Dendritic cell treated with granulocyte-macrophage colony-stimulating factor and Interleukin-4, amounts not matched to agents 40 ng/mL and 50 ng/mL, for 4 days (primary cell): Measurements from ENCODE around the gene RIMS1.

Experiments used
- H3K27ac Mint-ChIP-seq: one replicate; pipeline ENCODE4 v1.8.0; 2022; ENCODE audit warnings: mild to moderate bottlenecking, mixed read lengths
- H3K27me3 Mint-ChIP-seq: one replicate; pipeline ENCODE4 v1.8.0; 2022; ENCODE audit warnings: mild to moderate bottlenecking, mixed read lengths
- H3K36me3 Mint-ChIP-seq: one replicate; pipeline ENCODE4 v1.8.0; 2022; ENCODE audit warnings: low read depth, mixed read lengths
- H3K4me1 Mint-ChIP-seq: one replicate; pipeline ENCODE4 v1.8.0; 2022; ENCODE audit warnings: low read depth, mixed read lengths
- H3K4me3 Mint-ChIP-seq: one replicate; pipeline ENCODE4 v1.8.0; 2022; ENCODE audit warnings: mild to moderate bottlenecking, moderate library complexity, mixed read lengths
- H3K9me3 Mint-ChIP-seq: one replicate; pipeline ENCODE4 v1.8.0; 2022; ENCODE audit warnings: mixed read lengths
- intact Hi-C: fragments of 100-400 bp; cut with micrococcal nuclease; formaldehyde crosslinking; loops from one replicate; pipeline ENCODE4 v1.15.0; 2022

RIMS1 gene

DNA sequence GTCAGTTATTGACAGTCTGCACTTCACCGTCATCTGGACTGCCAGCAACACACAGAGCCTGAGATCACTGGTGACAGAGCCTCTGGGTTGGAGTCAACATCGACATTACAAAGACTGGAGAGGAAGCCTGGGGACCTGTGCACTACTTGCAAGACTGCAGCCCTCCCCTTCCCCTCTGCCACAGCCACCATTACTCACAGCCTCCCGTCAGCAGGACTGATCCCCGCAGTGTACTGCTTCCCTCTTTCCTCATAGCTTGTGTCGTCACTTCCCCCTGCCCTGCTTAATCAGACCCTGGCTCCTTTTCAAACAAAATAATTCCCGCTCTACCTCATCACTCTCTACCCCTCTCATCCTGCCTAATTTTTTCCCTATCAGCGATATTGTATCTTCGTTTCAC is 500.0 kb downstream of the RIMS1 start:
- intact Hi-C loops = no loop called here
- H3K4me3 Mint-ChIP-seq = no peak overlapping the region

DNA sequence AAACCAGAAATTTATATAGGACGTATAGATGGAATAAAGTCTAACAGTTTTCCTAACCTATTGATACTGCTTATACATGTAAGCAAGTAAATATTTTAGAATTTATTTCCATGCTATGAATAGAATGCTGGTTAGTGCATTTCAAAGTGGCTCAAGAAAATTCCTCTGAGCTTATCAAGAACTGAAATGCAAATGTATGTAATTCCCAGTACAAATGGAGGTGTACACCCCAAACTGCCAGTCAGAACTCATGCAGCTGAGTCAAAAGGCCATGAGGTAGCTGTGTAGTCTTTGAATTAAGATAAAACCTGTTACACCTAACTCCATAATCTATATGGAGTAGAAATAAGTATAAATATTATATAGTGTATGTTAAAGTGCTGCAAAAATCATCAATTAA is 503.3 kb downstream of the RIMS1 start:
- intact Hi-C loops = no loop called here
- Mint-ChIP-seq H3K27ac (no peak overlapping the region), H3K36me3 (no peaks in the 10 kb centered on the region), H3K27me3 (peaks cover 6% of the 10 kb centered on the region), H3K4me1 (peaks cover 5% of the 10 kb centered on the region), H3K9me3 (peaks cover 13% of the 10 kb centered on the region), H3K4me3 (no peak overlapping the region)

More for the DNA sequence above, 500.0 kb downstream of the RIMS1 start:
- no peaks in the 10 kb centered on the region for H3K36me3 Mint-ChIP-seq
- H3K4me1 Mint-ChIP-seq = peaks cover 5% of the 10 kb centered on the region
- peaks cover 4% of the 10 kb centered on the region for H3K27me3 Mint-ChIP-seq
- H3K27ac Mint-ChIP-seq = no peak overlapping the region
- H3K9me3 Mint-ChIP-seq = peaks cover 13% of the 10 kb centered on the region

DNA sequence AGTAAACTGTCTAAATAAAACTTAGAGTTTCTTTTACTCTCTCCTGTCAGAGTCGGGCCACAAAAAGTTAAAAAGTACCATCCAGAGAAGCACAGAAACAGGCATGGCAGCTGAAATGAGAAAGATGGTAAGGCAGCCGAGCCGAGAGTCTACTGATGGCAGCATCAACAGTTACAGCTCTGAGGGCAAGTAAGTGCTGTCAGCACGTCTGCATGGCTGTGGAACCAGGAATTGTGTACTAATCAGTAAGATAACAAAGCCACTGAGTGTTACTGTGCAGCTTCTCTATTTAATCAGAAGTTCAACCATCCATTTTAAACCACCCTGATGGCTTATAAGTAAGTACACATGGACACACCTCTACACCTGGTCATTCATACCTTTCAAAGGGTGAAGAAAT is 504.2 kb downstream of the RIMS1 start:
- Mint-ChIP-seq H3K36me3 (no peaks in the 10 kb centered on the region), H3K4me1 (peaks cover 5% of the 10 kb centered on the region), H3K27ac (no peak overlapping the region), H3K27me3 (peaks cover 6% of the 10 kb centered on the region), H3K9me3 (peaks cover 13% of the 10 kb centered on the region), H3K4me3 (no peak overlapping the region)
- intact Hi-C loops = no loop called here

DNA sequence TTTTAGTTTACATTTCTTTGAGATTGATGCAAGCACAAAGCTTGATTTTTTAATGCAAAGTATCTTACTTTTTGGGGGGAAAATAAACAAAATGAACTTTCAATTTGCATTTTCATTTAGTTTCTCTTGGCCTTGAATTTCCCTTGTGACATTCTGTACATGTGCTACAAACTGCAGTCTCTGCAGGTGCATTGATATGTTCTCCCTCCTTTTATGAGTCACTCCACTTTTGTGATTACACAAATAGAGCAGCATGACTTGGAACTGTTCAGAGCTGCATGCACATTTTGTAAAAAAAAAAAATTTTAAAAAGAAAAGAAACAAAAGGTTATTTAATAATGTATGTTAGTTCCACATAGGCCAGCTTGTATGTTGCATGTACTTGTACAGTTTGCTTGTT is 515.5 kb downstream of the RIMS1 start:
- Mint-ChIP-seq H3K36me3 (no peaks in the 10 kb centered on the region), H3K27me3 (peaks cover 2% of the 10 kb centered on the region), H3K9me3 (no peaks in the 10 kb centered on the region), H3K27ac (no peak overlapping the region), H3K4me3 (no peak overlapping the region), H3K4me1 (no peaks in the 10 kb centered on the region)
- intact Hi-C loops = no loop called here

DNA sequence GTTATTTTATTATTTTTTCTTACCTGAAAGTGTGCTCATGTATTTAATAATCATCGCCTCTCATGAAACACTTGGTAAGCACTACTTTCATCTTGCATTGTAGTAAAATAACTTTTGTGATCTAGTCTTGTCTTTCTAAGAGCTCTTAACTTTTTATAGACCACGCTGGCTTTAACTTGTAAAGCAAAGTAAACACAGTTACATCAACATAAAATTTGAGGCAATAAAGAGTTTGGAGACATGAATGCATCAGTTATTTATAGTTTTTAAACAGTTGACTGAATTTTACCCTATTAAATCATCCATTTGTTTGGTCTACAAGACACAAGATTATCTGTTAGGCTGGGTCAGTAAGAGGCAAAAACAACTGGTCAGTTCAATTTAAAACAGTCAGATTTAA is 517.1 kb downstream of the RIMS1 start:
- Mint-ChIP-seq H3K27ac (no peak overlapping the region), H3K9me3 (no peaks in the 10 kb centered on the region), H3K4me3 (no peak overlapping the region), H3K36me3 (no peaks in the 10 kb centered on the region), H3K27me3 (peaks cover 2% of the 10 kb centered on the region), H3K4me1 (no peaks in the 10 kb centered on the region)
- intact Hi-C loops = no loop called here

DNA sequence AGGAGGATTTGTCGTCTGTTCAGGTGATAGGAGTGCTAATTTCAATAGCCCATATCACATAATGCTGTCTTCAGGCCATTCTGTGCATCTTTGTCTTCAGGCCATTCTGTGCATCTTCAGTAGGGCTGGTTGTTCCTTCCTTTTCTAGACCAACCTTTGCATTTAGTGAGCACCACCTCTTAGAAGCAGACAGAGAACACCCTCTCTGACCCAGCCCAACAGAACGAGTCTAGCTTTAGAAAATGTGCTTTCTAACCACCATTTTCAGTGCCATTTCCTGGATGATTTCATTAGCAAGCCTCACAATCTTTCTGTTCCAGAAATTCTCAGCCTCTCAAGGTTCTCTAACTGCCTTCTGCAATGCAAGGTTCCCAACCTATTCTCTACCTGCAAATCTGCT is 520.2 kb downstream of the RIMS1 start:
- intact Hi-C loops = no loop called here
- H3K27ac Mint-ChIP-seq = no peak overlapping the region
- H3K9me3 Mint-ChIP-seq = no peaks in the 10 kb centered on the region
- H3K27me3 Mint-ChIP-seq = peaks cover 2% of the 10 kb centered on the region
- no peaks in the 10 kb centered on the region for H3K4me1 Mint-ChIP-seq
- no peaks in the 10 kb centered on the region for H3K36me3 Mint-ChIP-seq
- H3K4me3 Mint-ChIP-seq = no peak overlapping the region

DNA sequence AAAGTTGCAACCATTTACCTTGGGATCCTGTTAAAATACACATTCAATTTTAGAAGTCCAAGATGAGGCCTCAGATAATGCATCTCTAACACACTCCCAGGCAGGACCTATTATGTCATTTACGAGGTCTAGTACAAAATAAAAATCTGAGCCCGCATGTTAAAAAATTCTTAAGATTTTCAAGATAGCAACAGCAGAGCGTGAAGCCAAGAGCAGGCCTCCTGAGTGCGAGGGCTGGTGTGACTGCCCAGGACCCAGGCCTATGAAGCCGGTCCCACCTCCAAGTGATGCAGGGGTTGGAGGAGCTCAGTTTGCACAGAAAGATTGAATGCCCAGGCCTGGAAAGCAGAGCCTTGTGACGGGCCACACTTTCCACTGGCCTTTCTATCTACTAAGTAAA is 524.4 kb downstream of the RIMS1 start:
- no peaks in the 10 kb centered on the region for H3K36me3 Mint-ChIP-seq
- H3K4me3 Mint-ChIP-seq = no peak overlapping the region
- H3K9me3 Mint-ChIP-seq = no peaks in the 10 kb centered on the region
- intact Hi-C loops = loop anchor here (2.0 to 10.0 kb wide), 2 partner anchors 204 to 916 kb away; no protein-coding TSS in a partner anchor
- no peaks in the 10 kb centered on the region for H3K4me1 Mint-ChIP-seq
- no peak overlapping the region for H3K27ac Mint-ChIP-seq
- H3K27me3 Mint-ChIP-seq = peaks cover 1% of the 10 kb centered on the region

DNA sequence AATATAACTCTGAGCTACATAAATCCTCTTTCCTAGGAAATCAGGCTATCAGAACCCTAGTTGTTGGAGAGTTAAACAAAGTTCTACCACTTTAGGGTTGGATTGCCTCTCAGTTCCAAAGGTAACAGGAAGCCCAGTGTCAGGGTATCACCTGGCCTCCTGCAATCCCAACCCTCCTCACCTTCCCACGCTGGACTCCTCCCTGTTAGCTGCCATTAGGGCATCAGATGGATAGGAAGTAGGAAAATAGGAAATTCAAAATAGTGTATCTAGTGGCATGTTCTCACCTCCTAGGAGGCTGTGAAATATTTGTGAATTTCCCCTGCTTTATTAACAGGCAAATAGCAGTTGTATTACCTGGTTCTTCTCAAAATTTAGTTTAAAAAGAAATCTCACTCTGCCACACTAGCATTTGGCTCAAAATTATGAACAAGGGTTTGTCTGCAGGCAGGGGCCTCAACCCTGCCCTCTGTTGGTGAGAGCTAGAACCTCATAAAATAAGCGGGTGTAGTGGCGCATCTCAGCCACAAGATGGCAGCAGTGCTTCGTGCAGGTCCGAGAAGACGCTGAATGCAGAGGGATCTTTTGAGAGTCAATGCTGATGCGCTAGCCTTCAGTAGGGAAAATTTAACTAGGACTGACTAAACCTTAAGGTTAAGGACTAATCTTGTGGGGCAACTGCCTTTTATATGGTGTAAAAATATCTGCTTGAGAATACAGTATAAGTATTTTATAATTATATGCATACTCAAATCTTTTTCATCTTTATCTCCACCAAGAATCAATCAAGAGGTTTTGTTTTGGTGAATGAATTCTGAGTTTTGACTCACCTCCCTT is 525.7 kb downstream of the RIMS1 start:
- Mint-ChIP-seq H3K4me3 (no peak overlapping the region), H3K36me3 (no peaks in the 10 kb centered on the region), H3K4me1 (no peaks in the 10 kb centered on the region), H3K27ac (no peak overlapping the region), H3K9me3 (no peaks in the 10 kb centered on the region), H3K27me3 (peaks cover 1% of the 10 kb centered on the region)
- intact Hi-C loops = loop anchor here (1.0 to 10.0 kb wide), 4 partner anchors 203 to 915 kb away; no protein-coding TSS in a partner anchor

DNA sequence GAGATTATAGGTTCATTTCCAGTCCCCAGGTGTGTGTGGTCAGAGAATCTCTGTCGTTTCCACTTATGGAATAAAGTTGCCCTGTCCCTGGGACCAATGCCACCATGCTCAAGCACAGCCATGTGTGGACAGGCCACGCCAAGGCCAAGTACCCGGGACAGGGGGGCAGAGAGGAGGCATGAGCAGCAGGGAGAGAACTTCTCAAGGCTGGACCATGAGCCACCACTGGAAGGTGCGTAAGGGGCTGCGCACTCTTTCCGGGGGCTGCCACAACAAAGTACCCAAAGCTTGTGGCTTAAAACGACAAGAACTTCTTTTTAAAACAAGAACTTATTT is 526.3 kb downstream of the RIMS1 start:
- H3K27ac Mint-ChIP-seq = no peak overlapping the region
- H3K9me3 Mint-ChIP-seq = no peaks in the 10 kb centered on the region
- no peaks in the 10 kb centered on the region for H3K36me3 Mint-ChIP-seq
- H3K4me1 Mint-ChIP-seq = no peaks in the 10 kb centered on the region
- peaks cover 3% of the 10 kb centered on the region for H3K27me3 Mint-ChIP-seq
- intact Hi-C loops = loop anchor here (1.0 to 10.0 kb wide), 3 partner anchors 202 to 769 kb away; no protein-coding TSS in a partner anchor
- no peak overlapping the region for H3K4me3 Mint-ChIP-seq

DNA sequence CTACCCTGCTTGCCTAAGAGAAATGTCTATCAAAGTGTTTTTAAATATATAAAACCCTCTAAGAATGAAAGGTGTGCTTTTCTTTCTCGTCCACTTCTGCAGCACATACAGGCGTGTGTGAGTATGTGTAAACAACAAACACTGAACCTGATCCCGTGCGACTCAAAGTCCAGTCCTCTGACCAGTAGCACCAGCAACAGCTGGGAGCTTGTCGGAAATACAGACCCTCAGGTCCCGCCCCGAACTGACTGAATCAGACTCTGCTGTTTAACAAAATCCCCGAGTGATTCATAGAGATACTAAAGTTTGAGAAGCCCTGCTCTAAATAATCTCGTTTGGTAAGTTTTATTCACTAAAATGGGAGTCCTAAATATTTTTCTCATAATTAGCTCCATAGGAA is 527.5 kb downstream of the RIMS1 start:
- Mint-ChIP-seq H3K9me3 (no peaks in the 10 kb centered on the region), H3K27me3 (peaks cover 3% of the 10 kb centered on the region), H3K4me3 (no peak overlapping the region), H3K36me3 (no peaks in the 10 kb centered on the region), H3K27ac (no peak overlapping the region), H3K4me1 (no peaks in the 10 kb centered on the region)
- intact Hi-C loops = loop anchor here (10.0 kb wide), 1 partner anchor 201 kb away; no protein-coding TSS in a partner anchor

DNA sequence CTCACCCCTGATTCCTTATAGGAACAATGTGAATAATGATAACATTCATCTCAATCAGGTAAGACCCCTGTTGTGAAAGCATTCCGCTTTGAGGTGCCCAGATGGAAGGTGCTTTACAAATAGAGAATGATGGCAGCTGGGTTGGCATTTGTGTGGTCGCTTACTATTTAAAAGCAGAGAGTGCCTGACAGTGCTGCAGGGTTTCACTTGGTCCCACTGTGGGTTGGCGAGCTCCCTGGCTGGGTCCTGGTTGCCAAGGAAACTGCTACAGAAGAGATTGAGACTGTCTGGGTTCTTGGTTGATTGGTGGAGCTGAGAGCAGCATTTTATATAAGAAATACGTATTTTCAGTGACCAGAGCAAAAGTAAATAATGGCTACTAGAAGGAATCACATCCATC is 528.3 kb downstream of the RIMS1 start:
- no peak overlapping the region for H3K27ac Mint-ChIP-seq
- no peaks in the 10 kb centered on the region for H3K36me3 Mint-ChIP-seq
- intact Hi-C loops = loop anchor here (10.0 kb wide), 1 partner anchor 200 kb away; no protein-coding TSS in a partner anchor
- H3K27me3 Mint-ChIP-seq = peaks cover 3% of the 10 kb centered on the region
- H3K4me3 Mint-ChIP-seq = no peak overlapping the region
- H3K4me1 Mint-ChIP-seq = no peaks in the 10 kb centered on the region
- H3K9me3 Mint-ChIP-seq = no peaks in the 10 kb centered on the region

DNA sequence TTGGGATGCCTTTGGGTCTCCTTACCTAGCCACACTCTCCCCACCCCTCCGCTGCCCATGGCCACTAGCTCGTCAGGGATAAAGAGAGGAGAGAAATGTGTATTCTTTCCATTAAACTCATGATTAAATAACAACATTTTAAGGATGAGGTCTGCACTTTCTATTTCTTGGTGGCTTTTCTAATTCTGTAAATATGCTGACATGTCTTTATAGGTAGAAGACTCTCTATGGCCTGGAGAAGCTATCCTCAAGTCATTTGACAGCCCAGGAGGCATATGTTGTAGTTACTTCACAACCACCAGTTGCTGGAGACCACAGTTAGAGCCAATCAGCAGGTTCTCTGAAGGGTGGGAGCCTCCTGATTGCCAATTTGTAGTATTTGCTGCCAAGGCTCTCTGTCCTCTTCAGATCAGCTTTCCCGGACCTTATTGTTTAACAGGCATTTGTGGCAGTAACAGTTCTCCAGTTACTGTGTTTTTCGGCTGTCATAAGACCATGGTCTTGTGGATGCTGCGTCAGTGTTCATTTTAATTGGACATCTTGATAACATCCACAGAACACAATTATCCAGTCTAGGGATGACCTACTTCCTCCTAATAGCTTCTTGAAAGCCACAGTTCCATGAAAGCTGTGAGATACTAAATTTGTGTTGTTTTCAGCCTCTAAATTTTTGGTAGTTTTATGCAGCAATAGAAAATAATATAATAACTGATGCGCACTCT is 530.6 kb downstream of the RIMS1 start:
- H3K36me3 Mint-ChIP-seq = no peaks in the 10 kb centered on the region
- H3K27ac Mint-ChIP-seq = no peak overlapping the region
- no peak overlapping the region for H3K4me3 Mint-ChIP-seq
- no peaks in the 10 kb centered on the region for H3K9me3 Mint-ChIP-seq
- H3K27me3 Mint-ChIP-seq = peaks cover 3% of the 10 kb centered on the region
- intact Hi-C loops = loop anchor here (10.0 kb wide), 1 partner anchor 198 kb away; no protein-coding TSS in a partner anchor
- H3K4me1 Mint-ChIP-seq = no peaks in the 10 kb centered on the region

DNA sequence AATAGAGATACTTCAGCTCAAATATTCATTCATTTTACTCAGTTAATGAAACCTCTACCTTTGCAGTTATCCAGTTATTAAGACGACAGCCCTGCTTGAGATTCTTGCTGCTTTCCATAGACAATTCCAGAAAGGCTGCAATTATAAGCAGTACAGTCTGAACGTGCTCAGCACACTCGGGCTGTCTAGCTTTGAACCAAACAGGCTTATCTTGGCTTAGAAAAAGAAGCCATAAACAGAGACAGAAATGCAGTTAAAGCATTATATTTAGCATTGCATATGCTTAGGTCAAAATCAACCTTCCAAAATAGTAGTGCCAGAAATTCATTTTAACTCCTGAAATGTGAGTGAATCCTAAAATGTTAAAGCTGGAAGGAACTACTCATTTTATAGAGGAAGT is 531.4 kb downstream of the RIMS1 start:
- Mint-ChIP-seq H3K27ac (no peak overlapping the region), H3K36me3 (no peaks in the 10 kb centered on the region), H3K27me3 (peaks cover 3% of the 10 kb centered on the region), H3K4me3 (no peak overlapping the region), H3K4me1 (no peaks in the 10 kb centered on the region), H3K9me3 (no peaks in the 10 kb centered on the region)
- intact Hi-C loops = loop anchor here (10.0 kb wide), 1 partner anchor 197 kb away; no protein-coding TSS in a partner anchor

DNA sequence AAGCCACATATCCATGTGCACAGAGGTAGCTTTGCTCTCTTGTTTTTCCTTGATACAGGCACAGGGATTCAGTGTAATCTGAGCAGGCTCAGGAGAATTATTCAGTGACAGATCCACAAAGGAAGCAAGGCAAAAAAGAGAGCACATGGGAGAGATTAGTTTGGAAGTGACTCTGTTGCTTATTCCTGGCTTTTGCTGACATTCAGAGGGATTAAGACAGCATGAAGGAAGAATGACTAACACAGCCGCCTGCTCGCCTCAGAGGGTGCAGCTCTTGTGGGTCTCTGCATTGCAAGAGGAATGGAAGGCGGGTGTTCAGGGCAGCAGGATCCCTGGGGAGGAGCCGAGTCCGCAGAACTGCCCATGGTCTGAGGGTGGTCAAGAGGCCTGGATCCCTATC is 532.1 kb downstream of the RIMS1 start:
- intact Hi-C loops = loop anchor here (10.0 kb wide), 1 partner anchor 196 kb away; no protein-coding TSS in a partner anchor
- no peak overlapping the region for H3K27ac Mint-ChIP-seq
- no peak overlapping the region for H3K4me3 Mint-ChIP-seq
- H3K9me3 Mint-ChIP-seq = no peaks in the 10 kb centered on the region
- H3K4me1 Mint-ChIP-seq = no peaks in the 10 kb centered on the region
- peaks cover 3% of the 10 kb centered on the region for H3K27me3 Mint-ChIP-seq
- no peaks in the 10 kb centered on the region for H3K36me3 Mint-ChIP-seq
